HepG2 (cell line): ENCODE results near the gene CNFN. TPM values are rescaled to one million over a fixed set of nuclear protein-coding genes. Genes with fewer than 3 reads are reported as not detected.

ENCODE experiments used
- ATAC-seq: fragments of 200-7000 bp; cut with Tn5 transposase; 3 replicates; pipeline ENCODE4 v1.9.1; 2020; ENCODE audit warnings: mild to moderate bottlenecking, moderate library complexity
- BruUV-seq: library from RNA; stranded (reverse); fragments of 400-500 nt; replicated peaks from 2 replicates; lab custom pipeline; 2021; lab: Mats Ljungman, UMichigan
- CTCF ChIA-PET: fragments of 300-600 bp; formaldehyde crosslinking; extraction: SDS; loops from one replicate; lab custom pipeline; 2021; ENCODE audit warnings: low total read pairs, inconsistent platforms, low intra/inter-chr PET ratio; lab: Yijun Ruan, JAX
- POLR2A ChIA-PET: fragments of 350-600 bp; sonication (Branson Sonifier 250); formaldehyde crosslinking; loops from one replicate; lab custom pipeline; 2020; ENCODE audit warnings: antibody characterized with exemption, inconsistent platforms; lab: Yijun Ruan, JAX
- DNase-seq: peaks from one replicate; pipeline ENCODE4 v3.0.0-alpha.2; 2015; ENCODE audit warnings: low spot score
- FAIRE-seq: peaks from 3 replicates; lab custom pipeline; 2011; peaks lifted over from hg19 to GRCh38; lab: Jason Lieb, UNC
- H2AFZ ChIP-seq: one replicate; pipeline ENCODE4 v1.6.1; 2011; ENCODE audit warnings: low read length, inconsistent platforms
- H3K27ac ChIP-seq: fragments of 300-600 bp; 3 replicates; pipeline ENCODE4 v1.8.0; 2011; ENCODE audit warnings: mixed run types, mild to moderate bottlenecking, mixed read lengths, low read length, inconsistent platforms; ENCODE audit not compliant: insufficient read depth; ENCODE audit errors: extremely low read length
- H3K27me3 ChIP-seq, 2 experiments: fragments of 200-600 bp in 1 of 2; 2 replicates in 1 of 2; 3 replicates in 1 of 2; pipeline versions ENCODE4 v1.6.0 to v1.8.0; 2011; ENCODE audit warnings: low read length in 2 of 2, mild to moderate bottlenecking in 2 of 2, moderate library complexity in 2 of 2, inconsistent platforms in 1 of 2; ENCODE audit not compliant: insufficient read depth in 2 of 2, control insufficient read depth in 1 of 2
- H3K36me3 ChIP-seq, 2 experiments: fragments of 200-600 bp in 1 of 2; replicated peaks in 1 of 2; 2 replicates in 1 of 2; 3 replicates in 1 of 2; pipeline versions ENCODE4 v1.5.1 to v1.8.0; 2011; ENCODE audit warnings: low read length in 2 of 2, inconsistent platforms in 1 of 2; ENCODE audit not compliant: insufficient read depth in 2 of 2, control insufficient read depth in 1 of 2
- H3K4me1 ChIP-seq: 2 replicates; pipeline ENCODE4 v1.5.1; 2012; ENCODE audit warnings: low read length, inconsistent platforms; ENCODE audit not compliant: insufficient read depth
- H3K4me2 ChIP-seq: 2 replicates; pipeline ENCODE4 v1.6.0; 2011; ENCODE audit warnings: low read depth, low read length, inconsistent platforms
- H3K4me3 ChIP-seq, 3 experiments: fragments of 200-600 bp in 1 of 3; sonication (generic), shearing (Covaris generic) in 1 of 3; replicated peaks in 1 of 3; 2 replicates each; pipeline ENCODE4 v1.5.1; 2011 to 2016; ENCODE audit warnings: low read length in 3 of 3, inconsistent platforms in 2 of 3, low read depth in 2 of 3, mild to moderate bottlenecking in 2 of 3, control low read depth in 1 of 3, mixed read lengths in 1 of 3; ENCODE audit not compliant: insufficient read depth in 1 of 3
- H3K79me2 ChIP-seq: one replicate; pipeline ENCODE4 v1.6.1; 2011; ENCODE audit warnings: low read length, inconsistent platforms; ENCODE audit not compliant: insufficient read depth
- H3K9ac ChIP-seq: 2 replicates; pipeline ENCODE4 v1.6.0; 2011; ENCODE audit warnings: mild to moderate bottlenecking, low read depth, low read length, inconsistent platforms; ENCODE audit not compliant: insufficient read depth
- H3K9me3 ChIP-seq: 2 replicates; pipeline ENCODE4 v1.5.1; 2012; ENCODE audit warnings: mild to moderate bottlenecking, low read length
- H4K20me1 ChIP-seq: 2 replicates; pipeline ENCODE4 v1.6.0; 2011; ENCODE audit warnings: inconsistent platforms, mild to moderate bottlenecking, low read length, moderate library complexity; ENCODE audit not compliant: insufficient read depth
- CTCF ChIP-seq: sonication (generic); formaldehyde crosslinking; IDR thresholded peaks from 2 replicates; pipeline ENCODE4 v1.5.0; 2020; ENCODE audit warnings: mild to moderate bottlenecking, missing genetic modification reagents, moderate library complexity
- ELF4 ChIP-seq: sonication (generic); formaldehyde crosslinking; IDR thresholded peaks from 2 replicates; pipeline ENCODE4 v1.5.0; 2020; ENCODE audit warnings: missing genetic modification reagents, mild to moderate bottlenecking, moderate library complexity, borderline replicate concordance
- HMG20A ChIP-seq: IDR thresholded peaks from 2 replicates; pipeline ENCODE4 v1.6.1; 2016; ENCODE audit warnings: borderline replicate concordance
- HMGXB4 ChIP-seq, 2 experiments: sonication (generic) in 1 of 2; formaldehyde crosslinking in 1 of 2; IDR thresholded peaks; 2 replicates each; pipeline versions ENCODE4 v1.4.0 to v1.6.1; 2018 to 2020; ENCODE audit warnings: missing genetic modification reagents in 2 of 2, borderline replicate concordance in 1 of 2, low read depth in 1 of 2, mild to moderate bottlenecking in 1 of 2, missing biosample characterization in 1 of 2
- HOXA5 ChIP-seq: sonication (generic); formaldehyde crosslinking; IDR thresholded peaks from 2 replicates; pipeline ENCODE4 v1.4.0; 2020; ENCODE audit warnings: missing genetic modification reagents
- ISX ChIP-seq: sonication (generic); formaldehyde crosslinking; conservative IDR thresholded peaks from 2 replicates; pipeline ENCODE4 v1.5.0; 2020; ENCODE audit warnings: missing genetic modification reagents
- MBD4 ChIP-seq: IDR thresholded peaks from 2 replicates; pipeline ENCODE4 v1.6.1; 2012; ENCODE audit warnings: low read length, inconsistent platforms, borderline replicate concordance
- MEF2D ChIP-seq: sonication (generic); formaldehyde crosslinking; IDR thresholded peaks from 2 replicates; pipeline ENCODE4 v1.5.1; 2020; ENCODE audit warnings: mild to moderate bottlenecking, missing genetic modification reagents
- NR1H2 ChIP-seq: sonication (generic); formaldehyde crosslinking; IDR thresholded peaks from 2 replicates; pipeline ENCODE4 v1.8.1; 2022; ENCODE audit warnings: low read depth, missing genetic modification reagents, borderline replicate concordance
- PAX8 ChIP-seq: sonication (generic); formaldehyde crosslinking; IDR thresholded peaks from 2 replicates; pipeline ENCODE4 v1.8.0; 2022; ENCODE audit warnings: mild to moderate bottlenecking, missing genetic modification reagents, borderline replicate concordance
- ZFP37 ChIP-seq: sonication (generic); formaldehyde crosslinking; IDR thresholded peaks from 2 replicates; pipeline ENCODE4 v1.4.0; 2020; ENCODE audit warnings: missing genetic modification reagents, borderline replicate concordance
- ZNF335 ChIP-seq: sonication (generic); formaldehyde crosslinking; IDR thresholded peaks from 2 replicates; pipeline ENCODE4 v1.4.0; 2020; ENCODE audit warnings: missing genetic modification reagents
- ZNF687 ChIP-seq: sonication (generic); formaldehyde crosslinking; IDR thresholded peaks from 2 replicates; pipeline ENCODE4 v1.5.1; 2020; ENCODE audit warnings: mild to moderate bottlenecking, missing genetic modification reagents, moderate library complexity
- ZNF780A ChIP-seq: sonication (generic); formaldehyde crosslinking; IDR thresholded peaks from 2 replicates; pipeline ENCODE4 v1.8.0; 2022; ENCODE audit warnings: mild to moderate bottlenecking, missing genetic modification reagents, moderate library complexity
- ZNF816 ChIP-seq: sonication (generic); formaldehyde crosslinking; IDR thresholded peaks from 2 replicates; pipeline ENCODE4 v1.8.0; 2022; ENCODE audit warnings: missing genetic modification reagents, mild to moderate bottlenecking, borderline replicate concordance
- WGBS: methylation state at CpG from one replicate; pipeline ENCODE4 v1.1.6; 2017; ENCODE audit warnings: low lambda C conversion rate; 5-methylcytosine and 5-hydroxymethylcytosine counted together
- in situ Hi-C: cut with HindIII; loops from 2 replicates; pipeline ENCODE4 v1.10.0; 2017; ENCODE audit warnings: low pct_unique_long_range_greater_than_20kb; ENCODE audit not compliant: extremely low pct_ligation_motif_present
- intact Hi-C: fragments of 100-400 bp; cut with micrococcal nuclease; formaldehyde crosslinking; loops from one replicate; pipeline ENCODE4 v1.10.0; 2022; ENCODE audit not compliant: unreplicated experiment
- polyA plus RNA-seq, 8 experiments: library from polyadenylated mRNA; depleted of rRNA in 3 of 8; stranded (reverse) in 7 of 8; unstranded in 1 of 8; fragments of >200 nt; fragmentation: Illumina TruSeq in 4 of 8; extraction: Trizol in 4 of 8; gene quantifications; 2 replicates each; pipeline versions ENCODE4 v1.2.1 to v1.2.3, GENCODE V29; 2011 to 2016; ENCODE audit warnings: low read depth in 4 of 8, missing spikeins in 1 of 8, mixed read lengths in 1 of 8; ENCODE audit not compliant: insufficient read depth in 1 of 8
- total RNA-seq, 5 experiments: library from RNA; depleted of rRNA; stranded (reverse); fragments of >200 nt; fragmentation: Illumina TruSeq; extraction: Trizol; gene quantifications; 2 replicates each; pipeline ENCODE4 v1.2.3, GENCODE V29; 2016; ENCODE audit warnings: low read depth in 1 of 5

CNFN gene
- total and polyA plus RNA-seq, 2 of the 13 experiments (the other 11 are each of a cell fraction or from before 2014, with no cell fraction given) = 0.35 to 1.1 TPM

- no peak for TF ChIP-seq ZNF780A (CRISPR knock-in tag)
- TF ChIP-seq ELF4 (CRISPR knock-in tag) = no peak
- no peak for TF ChIP-seq ZFP37 (CRISPR knock-in tag)
- no peak for TF ChIP-seq ZNF335 (CRISPR knock-in tag)
- no peak for TF ChIP-seq ISX
- TF ChIP-seq MEF2D (CRISPR knock-in tag) = no peak
- no peak for TF ChIP-seq NR1H2 (CRISPR knock-in tag)
- no peak for TF ChIP-seq HMGXB4 (CRISPR knock-in tag; IDR thresholded peaks at IDR 0.05; ENCODE audit: borderline replicate concordance in 1 of 2, low read depth in 1 of 2)
- no peak for TF ChIP-seq PAX8 (CRISPR knock-in tag)
- TF ChIP-seq MBD4 = no peak
Observed at GRCh38 chr19:42344336-42344893, 45.7 kb downstream of the CNFN start (continued).

- intact Hi-C loops (no loop called here), in situ Hi-C loops (no loop called here)
- no TSS peak for BruUV-seq
- H3K27ac ChIP-seq = no peak overlapping the region
- H3K27me3 ChIP-seq = no peaks in the 10 kb centered on the region
- DNase-seq (no peak), FAIRE-seq (no peak), ATAC-seq (peak; percentile 56)
- no peak overlapping the region for H2AFZ ChIP-seq
- H3K4me3 ChIP-seq = no peak overlapping the region
- 93% methylated on average over 11 of the region's 17 CpGs for WGBS
- H3K9ac ChIP-seq = no peak overlapping the region
- peaks cover 6 to 7% of the 10 kb centered on the region in 2 experiments; a peak in 2 of 5 replicates for H3K36me3 ChIP-seq
- ChIA-PET POLR2A (no interaction called here), CTCF (no interaction called here)
- no peaks in the 10 kb centered on the region for H3K79me2 ChIP-seq
- no peak overlapping the region for H3K4me2 ChIP-seq
- no peaks in the 10 kb centered on the region for H4K20me1 ChIP-seq
- no peaks in the 10 kb centered on the region for H3K4me1 ChIP-seq
- H3K9me3 ChIP-seq = no peaks in the 10 kb centered on the region
- TF ChIP-seq ZNF687 (CRISPR knock-in tag) (no peak), CTCF (CRISPR knock-in tag) (peak; percentile 26; the same call in 1 of the 2 replicates), HOXA5 (CRISPR knock-in tag) (no peak), HMG20A (CRISPR knock-in tag) (no peak), ZNF816 (CRISPR knock-in tag) (no peak)
Observed at GRCh38 chr19:42343344-42344110, 46.6 kb downstream of the CNFN start.
